Measurements from ENCODE around the gene SLC24A2.

DNA sequence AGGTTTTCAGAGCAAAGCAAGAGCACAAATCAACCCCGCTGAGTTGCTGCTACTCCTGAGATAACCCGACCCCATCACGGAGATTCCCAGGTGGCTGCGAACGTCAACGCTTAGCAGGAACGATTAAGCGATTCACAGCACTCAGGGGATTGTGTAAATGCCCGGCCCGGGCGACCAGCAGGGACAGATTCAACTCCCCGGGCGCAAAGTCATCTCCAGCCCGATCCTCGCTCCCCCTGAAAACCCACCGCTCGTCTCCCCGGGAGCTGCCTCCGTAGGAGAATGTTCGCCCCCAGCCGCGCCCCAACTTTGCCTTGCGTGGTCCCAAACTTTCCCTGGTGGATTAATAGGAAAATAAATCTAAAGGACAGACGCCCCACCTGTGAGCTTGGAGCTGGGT is 685 bp downstream of the SLC24A2 start:
- TF ChIP-seq, protein P1, sequence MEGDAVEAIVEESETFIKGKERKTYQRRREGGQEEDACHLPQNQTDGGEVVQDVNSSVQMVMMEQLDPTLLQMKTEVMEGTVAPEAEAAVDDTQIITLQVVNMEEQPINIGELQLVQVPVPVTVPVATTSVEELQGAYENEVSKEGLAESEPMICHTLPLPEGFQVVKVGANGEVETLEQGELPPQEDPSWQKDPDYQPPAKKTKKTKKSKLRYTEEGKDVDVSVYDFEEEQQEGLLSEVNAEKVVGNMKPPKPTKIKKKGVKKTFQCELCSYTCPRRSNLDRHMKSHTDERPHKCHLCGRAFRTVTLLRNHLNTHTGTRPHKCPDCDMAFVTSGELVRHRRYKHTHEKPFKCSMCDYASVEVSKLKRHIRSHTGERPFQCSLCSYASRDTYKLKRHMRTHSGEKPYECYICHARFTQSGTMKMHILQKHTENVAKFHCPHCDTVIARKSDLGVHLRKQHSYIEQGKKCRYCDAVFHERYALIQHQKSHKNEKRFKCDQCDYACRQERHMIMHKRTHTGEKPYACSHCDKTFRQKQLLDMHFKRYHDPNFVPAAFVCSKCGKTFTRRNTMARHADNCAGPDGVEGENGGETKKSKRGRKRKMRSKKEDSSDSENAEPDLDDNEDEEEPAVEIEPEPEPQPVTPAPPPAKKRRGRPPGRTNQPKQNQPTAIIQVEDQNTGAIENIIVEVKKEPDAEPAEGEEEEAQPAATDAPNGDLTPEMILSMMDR (IDR thresholded peaks at IDR 0.05), result no peak
- TF ChIP-seq POLR2A (IDR thresholded peaks at IDR 0.05), result no peak
